K562 (cell line): ENCODE data around the gene ADK.

Source experiments
- CBX3 ChIP-seq, 2 experiments: IDR thresholded peaks; 1 replicate in 1 of 2; 2 replicates in 1 of 2; pipeline ENCODE4 v1.6.1; 2012; ENCODE audit warnings: inconsistent platforms in 2 of 2, low read length in 2 of 2, borderline replicate concordance in 1 of 2, control low read depth in 1 of 2
- RAD21 ChIP-seq, 2 experiments: fragments of 250-450 bp in 1 of 2; fragments of 450-650 bp in 1 of 2; sonication (Bioruptor Pico) in 1 of 2; formaldehyde crosslinking in 1 of 2; IDR thresholded peaks in 1 of 2; conservative IDR thresholded peaks in 1 of 2; 2 replicates each; pipeline versions ENCODE4 v1.4.0 to v1.8.0; 2020 to 2022; ENCODE audit warnings: mild to moderate bottlenecking in 2 of 2, moderate library complexity in 1 of 2
- ZNF133 ChIP-seq: fragments of 250-450 bp; sonication (Bioruptor Pico); IDR thresholded peaks from 2 replicates; pipeline ENCODE4 v1.4.0; 2020; ENCODE audit warnings: mild to moderate bottlenecking
- TF ChIP-seq, protein P1 (sequence below), 3 experiments: IDR thresholded peaks in 2 of 3; conservative IDR thresholded peaks in 1 of 3; 2 replicates each; pipeline ENCODE4 v1.5.1; 2011 to 2012; ENCODE audit warnings: low read length in 3 of 3, mild to moderate bottlenecking in 3 of 3, control low read depth in 2 of 3, improper control_type of control experiment in 1 of 3, inconsistent platforms in 1 of 3, low read depth in 1 of 3, mixed read lengths in 1 of 3, moderate library complexity in 1 of 3; ENCODE audit not compliant: insufficient read depth in 2 of 3

DNA sequence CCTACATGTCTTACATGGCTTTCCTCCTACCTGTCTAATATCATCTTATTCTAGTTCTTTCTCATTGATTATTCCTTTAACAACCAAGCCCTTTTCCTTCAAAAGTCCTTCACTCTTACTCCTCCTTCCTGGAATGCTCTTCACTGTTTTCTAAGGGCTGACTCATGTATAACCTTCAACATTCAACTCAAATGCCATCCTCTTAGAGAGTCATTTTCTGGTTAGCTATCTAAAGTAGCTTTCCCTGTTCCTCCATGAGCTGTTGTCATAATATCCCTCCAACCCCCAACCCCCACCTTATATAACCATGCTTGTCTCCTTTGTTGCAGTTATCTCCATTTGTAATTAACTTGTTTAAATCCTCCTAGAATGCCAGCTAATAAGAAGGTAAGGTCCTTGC is 286.8 kb downstream of the ADK start:
- no peak for TF ChIP-seq RAD21 (CRISPR knock-in tag; conservative IDR thresholded peaks at IDR 0.05 in 1 of 2, IDR thresholded peaks at IDR 0.05 in 1 of 2)
- no peak for TF ChIP-seq CBX3 (IDR thresholded peaks at IDR 0.05; ENCODE audit: borderline replicate concordance in 1 of 2, low read length in 2 of 2)
- no peak for TF ChIP-seq ZNF133 (CRISPR knock-in tag)
- TF ChIP-seq, protein P1, sequence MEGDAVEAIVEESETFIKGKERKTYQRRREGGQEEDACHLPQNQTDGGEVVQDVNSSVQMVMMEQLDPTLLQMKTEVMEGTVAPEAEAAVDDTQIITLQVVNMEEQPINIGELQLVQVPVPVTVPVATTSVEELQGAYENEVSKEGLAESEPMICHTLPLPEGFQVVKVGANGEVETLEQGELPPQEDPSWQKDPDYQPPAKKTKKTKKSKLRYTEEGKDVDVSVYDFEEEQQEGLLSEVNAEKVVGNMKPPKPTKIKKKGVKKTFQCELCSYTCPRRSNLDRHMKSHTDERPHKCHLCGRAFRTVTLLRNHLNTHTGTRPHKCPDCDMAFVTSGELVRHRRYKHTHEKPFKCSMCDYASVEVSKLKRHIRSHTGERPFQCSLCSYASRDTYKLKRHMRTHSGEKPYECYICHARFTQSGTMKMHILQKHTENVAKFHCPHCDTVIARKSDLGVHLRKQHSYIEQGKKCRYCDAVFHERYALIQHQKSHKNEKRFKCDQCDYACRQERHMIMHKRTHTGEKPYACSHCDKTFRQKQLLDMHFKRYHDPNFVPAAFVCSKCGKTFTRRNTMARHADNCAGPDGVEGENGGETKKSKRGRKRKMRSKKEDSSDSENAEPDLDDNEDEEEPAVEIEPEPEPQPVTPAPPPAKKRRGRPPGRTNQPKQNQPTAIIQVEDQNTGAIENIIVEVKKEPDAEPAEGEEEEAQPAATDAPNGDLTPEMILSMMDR (IDR thresholded peaks at IDR 0.05 in 2 of 3, conservative IDR thresholded peaks at IDR 0.05 in 1 of 3; ENCODE audit: insufficient read depth in 2 of 3, low read depth in 1 of 3, low read length in 3 of 3): no peak
